ENCODE data around the gene TAS2R41. TPM values are rescaled to one million over a fixed set of nuclear protein-coding genes. Genes with fewer than 3 reads are reported as not detected.

Gene TAS2R41
- total RNA-seq, 1 donor from 2014 or later = not detected

GRCh38 chr7:143451746-143452145 is 25.9 kb upstream of the TAS2R41 start:
- DNase-seq (ENCODE audit: low read depth) = no peak
- no peak for TF ChIP-seq CTCF (IDR thresholded peaks at IDR 0.05; ENCODE audit: insufficient read depth, low read length, severe bottlenecking)
- Histone ChIP-seq H3K4me3 (ENCODE audit: low read depth, low read length) (no peak overlapping the region), H3K36me3 (ENCODE audit: control insufficient read depth, insufficient read depth, low read length) (no peaks in the 10 kb centered on the region), H3K27me3 (ENCODE audit: control insufficient read depth, insufficient read depth, low read length) (no peaks in the 10 kb centered on the region)
- no peak for FAIRE-seq

- DNase-seq (ENCODE audit: low read depth) = no peak
- H3K4me3 ChIP-seq (ENCODE audit: low read depth, low read length) = no peak overlapping the region
- no peak for TF ChIP-seq CTCF (IDR thresholded peaks at IDR 0.05; ENCODE audit: insufficient read depth, low read length, severe bottlenecking)
- H3K27me3 ChIP-seq (ENCODE audit: control insufficient read depth, insufficient read depth, low read length) = no peaks in the 10 kb centered on the region
- H3K36me3 ChIP-seq (ENCODE audit: control insufficient read depth, insufficient read depth, low read length) = no peaks in the 10 kb centered on the region
- FAIRE-seq = peak; percentile 18
Measured at GRCh38 chr7:143452495-143452894, 25.2 kb upstream of the TAS2R41 start.

GRCh38 chr7:143454091-143454680 is 23.5 kb upstream of the TAS2R41 start:
- no peak overlapping the region for H3K4me3 ChIP-seq (ENCODE audit: low read depth, low read length)
- no peaks in the 10 kb centered on the region for H3K27me3 ChIP-seq (ENCODE audit: control insufficient read depth, insufficient read depth, low read length)
- no peak for TF ChIP-seq CTCF (IDR thresholded peaks at IDR 0.05; ENCODE audit: insufficient read depth, low read length, severe bottlenecking)
- no peaks in the 10 kb centered on the region for H3K36me3 ChIP-seq (ENCODE audit: control insufficient read depth, insufficient read depth, low read length)
- DNase-seq (ENCODE audit: low read depth) = no peak
- FAIRE-seq = no peak

- H3K36me3 ChIP-seq (ENCODE audit: control insufficient read depth, insufficient read depth, low read length) = no peaks in the 10 kb centered on the region
- FAIRE-seq (no peak), DNase-seq (ENCODE audit: low read depth) (no peak)
- no peak for TF ChIP-seq CTCF (IDR thresholded peaks at IDR 0.05; ENCODE audit: insufficient read depth, low read length, severe bottlenecking)
- H3K4me3 ChIP-seq (ENCODE audit: low read depth, low read length) = no peak overlapping the region
- H3K27me3 ChIP-seq (ENCODE audit: control insufficient read depth, insufficient read depth, low read length) = no peaks in the 10 kb centered on the region
Measured at GRCh38 chr7:143455491-143455890, 22.2 kb upstream of the TAS2R41 start.

- no peaks in the 10 kb centered on the region for H3K27me3 ChIP-seq (ENCODE audit: control insufficient read depth, insufficient read depth, low read length)
Measured at GRCh38 chr7:143455942-143456341, 21.7 kb upstream of the TAS2R41 start.

More at GRCh38 chr7:143455942-143456341, 21.7 kb upstream of the TAS2R41 start:
- no peak for FAIRE-seq
- Histone ChIP-seq H3K4me3 (ENCODE audit: low read depth, low read length) (no peak overlapping the region), H3K36me3 (ENCODE audit: control insufficient read depth, insufficient read depth, low read length) (no peaks in the 10 kb centered on the region)
- no peak for DNase-seq (ENCODE audit: low read depth)
- no peak for TF ChIP-seq CTCF (IDR thresholded peaks at IDR 0.05; ENCODE audit: insufficient read depth, low read length, severe bottlenecking)
